Trophoblast cell (in vitro differentiated cells and primary cell): ENCODE data around the gene CLDN24.

Experiments used
- DNase-seq, 2 donors: peaks; one replicate each; pipeline ENCODE4 v3.0.0-alpha.2; 2016
- H2AFZ ChIP-seq: 2 replicates; pipeline ENCODE4 v1.6.1; 2013; ENCODE audit warnings: low read length, moderate library complexity, mild to moderate bottlenecking; ENCODE audit not compliant: insufficient read depth, poor library complexity
- H2AK5ac ChIP-seq: 2 replicates; pipeline ENCODE4 v1.6.1; 2013; ENCODE audit warnings: mild to moderate bottlenecking, low read length
- H2BK120ac ChIP-seq: 2 replicates; pipeline ENCODE4 v1.6.1; 2013; ENCODE audit warnings: low read length, mild to moderate bottlenecking, moderate library complexity; ENCODE audit not compliant: insufficient read depth, poor library complexity
- H2BK12ac ChIP-seq: 2 replicates; pipeline ENCODE4 v1.6.1; 2013; ENCODE audit warnings: mild to moderate bottlenecking, low read length, moderate library complexity
- H2BK5ac ChIP-seq: 2 replicates; pipeline ENCODE4 v1.6.1; 2013; ENCODE audit warnings: low read length, low read depth, moderate library complexity, mild to moderate bottlenecking; ENCODE audit not compliant: poor library complexity
- H3K14ac ChIP-seq: 2 replicates; pipeline ENCODE4 v1.6.1; 2013; ENCODE audit warnings: mild to moderate bottlenecking, low read length
- H3K18ac ChIP-seq: 2 replicates; pipeline ENCODE4 v1.6.1; 2013; ENCODE audit warnings: mild to moderate bottlenecking, low read length
- H3K23ac ChIP-seq: 2 replicates; pipeline ENCODE4 v1.6.1; 2013; ENCODE audit warnings: low read length
- H3K27ac ChIP-seq: 2 replicates; pipeline ENCODE4 v1.5.1; 2013; ENCODE audit warnings: low read depth, mild to moderate bottlenecking, inconsistent platforms, low read length, moderate library complexity
- H3K27me3 ChIP-seq: 2 replicates; pipeline ENCODE4 v1.6.1; 2013; ENCODE audit warnings: inconsistent platforms, mild to moderate bottlenecking, low read length, moderate library complexity; ENCODE audit not compliant: insufficient read depth
- H3K36me3 ChIP-seq, 2 experiments: 1 replicate in 1 of 2; 2 replicates in 1 of 2; pipeline ENCODE4 v1.6.1; 2013; ENCODE audit warnings: low read length in 2 of 2, mild to moderate bottlenecking in 2 of 2, moderate library complexity in 1 of 2; ENCODE audit not compliant: insufficient read depth in 2 of 2, control insufficient read depth in 1 of 2
- H3K4ac ChIP-seq: 2 replicates; pipeline ENCODE4 v1.6.1; 2013; ENCODE audit warnings: low read depth, mild to moderate bottlenecking, low read length, moderate library complexity
- H3K4me1 ChIP-seq, 2 experiments: 1 replicate in 1 of 2; 2 replicates in 1 of 2; pipeline ENCODE4 v1.6.1; 2013; ENCODE audit warnings: low read length in 2 of 2, mild to moderate bottlenecking in 2 of 2, moderate library complexity in 1 of 2; ENCODE audit not compliant: insufficient read depth in 2 of 2, control insufficient read depth in 1 of 2
- H3K4me2 ChIP-seq: 2 replicates; pipeline ENCODE4 v1.6.1; 2013; ENCODE audit warnings: inconsistent platforms, mild to moderate bottlenecking, low read length, moderate library complexity
- H3K4me3 ChIP-seq: 2 replicates; pipeline ENCODE4 v1.5.1; 2013; ENCODE audit warnings: mild to moderate bottlenecking, low read depth, low read length, inconsistent platforms
- H3K79me1 ChIP-seq: one replicate; pipeline ENCODE4 v1.6.1; 2013; ENCODE audit warnings: low read length
- H3K79me2 ChIP-seq: 2 replicates; pipeline ENCODE4 v1.6.1; 2013; ENCODE audit warnings: low read length, mild to moderate bottlenecking; ENCODE audit not compliant: control insufficient read depth, insufficient read depth, poor library complexity
- H3K9ac ChIP-seq: 2 replicates; pipeline ENCODE4 v1.6.1; 2013; ENCODE audit warnings: mild to moderate bottlenecking, low read length
- H3K9me3 ChIP-seq: 2 replicates; pipeline ENCODE4 v1.6.1; 2013; ENCODE audit warnings: low read depth, mild to moderate bottlenecking, control low read depth, inconsistent platforms, low read length; ENCODE audit not compliant: insufficient read depth
- H4K12ac ChIP-seq: 2 replicates; pipeline ENCODE4 v1.6.1; 2013; ENCODE audit warnings: low read depth, mild to moderate bottlenecking, low read length, moderate library complexity
- H4K8ac ChIP-seq: 2 replicates; pipeline ENCODE4 v1.6.1; 2013; ENCODE audit warnings: low read depth, mild to moderate bottlenecking, low read length, moderate library complexity
- H4K91ac ChIP-seq: one replicate; pipeline ENCODE4 v1.6.1; 2013; ENCODE audit warnings: low read depth, mild to moderate bottlenecking, low read length, moderate library complexity
- WGBS: extraction: QIAGEN DNeasy Blood & Tissue Kit; methylation state at CpG from one replicate; pipeline ENCODE4 v1.1.7; 2013; ENCODE audit warnings: missing lambda C conversion rate; ENCODE audit not compliant: insufficient read length, insufficient coverage; ENCODE audit errors: extremely low coverage; 5-methylcytosine and 5-hydroxymethylcytosine counted together

CLDN24 gene

DNA sequence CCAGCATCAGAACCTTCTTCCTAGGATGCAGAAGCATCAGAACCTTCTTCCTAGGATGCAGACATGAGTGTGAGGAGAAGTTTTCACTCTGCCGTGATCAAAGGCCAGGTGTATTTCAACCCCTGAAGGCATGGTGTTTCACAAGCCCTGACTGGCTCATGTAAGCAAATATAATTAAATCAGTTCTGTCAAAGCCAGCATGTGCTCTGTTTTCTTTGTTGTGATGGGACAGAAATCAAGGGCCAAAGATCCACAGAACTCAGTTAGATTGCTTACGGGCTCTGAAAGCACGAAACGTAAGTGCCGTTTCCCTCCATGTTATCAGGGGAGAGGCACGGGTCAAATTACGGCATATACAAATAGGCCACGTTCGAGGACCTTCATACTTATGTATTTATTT lies 32.0 kb upstream of the CLDN24 start:
- Histone ChIP-seq H3K23ac (no peak overlapping the region), H2BK120ac (no peak overlapping the region), H3K27ac (no peak overlapping the region), H3K79me1 (no peaks in the 10 kb centered on the region), H4K8ac (no peak overlapping the region), H3K4me3 (no peak overlapping the region), H3K27me3 (no peaks in the 10 kb centered on the region), H3K4ac (no peak overlapping the region), H2AK5ac (no peak overlapping the region), H4K12ac (no peak overlapping the region), H3K18ac (no peak overlapping the region), H4K91ac (no peak overlapping the region), H2BK12ac (no peak overlapping the region), H3K4me2 (no peak overlapping the region), H3K79me2 (no peaks in the 10 kb centered on the region), H3K9ac (no peak overlapping the region), H3K14ac (no peak overlapping the region), H2BK5ac (no peak overlapping the region), H2AFZ (no peak overlapping the region), H3K4me1 (no peaks in the 10 kb centered on the region), H3K9me3 (peaks cover 2% of the 10 kb centered on the region), H3K36me3 (no peaks in the 10 kb centered on the region)
- no CpG with 5 or more reads among the region's 9 CpGs for WGBS
- peak; percentile 8 to 58 for DNase-seq

DNA sequence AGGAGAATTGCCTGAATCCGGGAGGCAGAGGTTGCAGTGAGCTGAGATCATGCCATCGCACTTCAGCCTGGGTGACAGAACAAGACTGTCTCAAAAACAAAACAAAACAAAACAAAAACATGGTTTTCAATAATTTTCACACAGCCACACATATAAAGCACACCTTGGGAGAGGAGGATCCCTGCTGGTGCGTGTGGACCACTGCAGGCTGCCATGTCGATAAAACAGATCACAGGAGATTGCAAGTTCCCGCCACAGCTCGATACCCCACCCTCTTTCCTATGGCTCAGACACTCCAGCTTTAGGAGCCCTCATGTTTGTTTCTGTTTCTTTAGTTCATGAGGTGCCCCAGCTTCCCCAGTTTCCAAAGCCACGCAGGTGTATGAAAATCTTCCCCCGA lies 31.3 kb upstream of the CLDN24 start:
- Histone ChIP-seq H3K14ac (no peak overlapping the region), H3K4me2 (no peak overlapping the region), H4K8ac (no peak overlapping the region), H3K4me1 (no peaks in the 10 kb centered on the region), H3K23ac (no peak overlapping the region), H3K27me3 (no peaks in the 10 kb centered on the region), H2AK5ac (no peak overlapping the region), H4K91ac (no peak overlapping the region), H4K12ac (no peak overlapping the region), H3K79me1 (no peaks in the 10 kb centered on the region), H3K9me3 (peaks cover 2% of the 10 kb centered on the region), H3K79me2 (no peaks in the 10 kb centered on the region), H3K9ac (no peak overlapping the region), H2BK120ac (no peak overlapping the region), H2BK5ac (no peak overlapping the region), H3K18ac (no peak overlapping the region), H3K27ac (no peak overlapping the region), H3K4me3 (no peak overlapping the region), H3K36me3 (no peaks in the 10 kb centered on the region), H2BK12ac (no peak overlapping the region), H3K4ac (no peak overlapping the region), H2AFZ (no peak overlapping the region)
- whole genome bisulfite sequencing: no CpG with 5 or more reads among the region's 8 CpGs
- DNase-seq: peak in 1 of 2 donors; percentile 14

DNA sequence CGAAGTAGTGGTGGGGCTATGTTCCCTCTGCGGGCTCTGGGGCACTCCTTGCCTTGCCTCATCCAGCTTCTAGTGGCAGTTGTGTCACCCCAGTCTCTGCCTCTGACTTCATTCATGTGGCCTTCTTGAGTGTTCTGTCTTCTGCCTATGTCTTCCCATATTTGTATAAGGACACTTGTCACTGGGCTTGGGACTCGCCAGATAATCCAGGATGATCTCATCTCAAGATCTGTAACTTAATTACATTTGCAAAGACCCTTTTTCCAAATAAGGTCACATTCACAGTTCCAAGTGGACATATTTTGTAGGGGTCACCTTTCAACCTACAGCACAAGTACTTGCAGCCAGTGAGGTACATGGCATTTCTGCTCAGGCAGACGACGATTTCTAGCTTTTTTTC lies 30.3 kb upstream of the CLDN24 start:
- Histone ChIP-seq H4K8ac (no peak overlapping the region), H4K91ac (no peak overlapping the region), H3K9ac (no peak overlapping the region), H2BK5ac (no peak overlapping the region), H3K79me2 (no peaks in the 10 kb centered on the region), H3K4ac (no peak overlapping the region), H3K79me1 (no peaks in the 10 kb centered on the region), H3K4me1 (no peaks in the 10 kb centered on the region), H3K14ac (no peak overlapping the region), H4K12ac (no peak overlapping the region), H3K23ac (no peak overlapping the region), H2BK120ac (no peak overlapping the region), H3K18ac (no peak overlapping the region), H3K9me3 (peaks cover 2% of the 10 kb centered on the region), H2BK12ac (no peak overlapping the region), H3K27ac (no peak overlapping the region), H3K4me2 (no peak overlapping the region), H3K36me3 (no peaks in the 10 kb centered on the region), H3K27me3 (no peaks in the 10 kb centered on the region), H3K4me3 (no peak overlapping the region), H2AK5ac (no peak overlapping the region), H2AFZ (no peak overlapping the region)
- DNase-seq: no peak
- no CpG with 5 or more reads among the region's 5 CpGs for WGBS

DNA sequence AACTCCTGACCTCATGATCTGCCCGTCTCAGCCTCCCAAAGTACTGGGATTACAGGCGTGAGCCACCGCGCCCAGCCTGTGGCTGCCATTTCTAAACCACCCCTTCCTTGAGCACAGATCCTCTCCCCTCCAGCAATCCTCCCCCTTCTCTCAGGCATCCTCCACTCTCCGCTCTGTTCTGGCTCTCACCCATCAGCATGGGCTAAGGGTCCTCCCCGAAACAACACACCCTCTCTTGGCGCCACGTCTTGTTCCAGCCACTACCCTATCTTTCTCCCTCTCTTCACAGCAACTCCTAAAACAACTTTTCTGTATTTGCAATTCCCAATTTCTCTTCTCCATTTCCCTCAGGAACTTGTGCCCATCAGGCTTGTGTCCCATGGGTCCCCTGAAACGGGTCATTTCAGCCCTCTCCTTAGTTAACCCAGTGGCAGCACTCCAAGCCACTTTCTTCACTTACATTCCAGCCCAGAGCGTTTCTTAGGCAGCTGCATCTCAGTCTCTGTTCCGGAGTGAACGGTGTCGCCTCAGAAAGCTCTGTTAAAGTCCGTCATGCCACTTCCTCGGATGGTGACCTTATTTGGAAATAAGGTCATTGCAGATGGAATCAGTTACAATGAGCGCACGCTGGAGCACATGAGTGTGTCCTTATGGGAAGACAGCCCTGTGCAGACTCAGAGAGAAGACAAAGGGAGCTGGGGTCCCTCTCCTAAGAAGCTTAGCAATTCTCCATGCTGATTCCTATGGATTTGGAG lies 28.3 kb upstream of the CLDN24 start:
- no peak overlapping the region for H2BK5ac ChIP-seq
- no peak overlapping the region for H3K4me3 ChIP-seq
- H3K4me2 ChIP-seq: no peak overlapping the region
- no peak for DNase-seq
- no peak overlapping the region for H4K8ac ChIP-seq
- H2BK12ac ChIP-seq: no peak overlapping the region
- H2BK120ac ChIP-seq: no peak overlapping the region
- no peak overlapping the region for H4K12ac ChIP-seq
- H2AK5ac ChIP-seq: no peak overlapping the region
- H3K79me2 ChIP-seq: no peaks in the 10 kb centered on the region
- H2AFZ ChIP-seq: no peak overlapping the region
- H3K27ac ChIP-seq: no peak overlapping the region
- WGBS: no CpG with 5 or more reads among the region's 17 CpGs
- no peaks in the 10 kb centered on the region for H3K36me3 ChIP-seq
- no peak overlapping the region for H3K18ac ChIP-seq
- H3K9me3 ChIP-seq: no peaks in the 10 kb centered on the region
- no peaks in the 10 kb centered on the region for H3K27me3 ChIP-seq
- H4K91ac ChIP-seq: no peak overlapping the region
- H3K23ac ChIP-seq: no peak overlapping the region
- H3K79me1 ChIP-seq: no peaks in the 10 kb centered on the region
- no peak overlapping the region for H3K14ac ChIP-seq
- H3K9ac ChIP-seq: no peak overlapping the region
- no peaks in the 10 kb centered on the region for H3K4me1 ChIP-seq
- H3K4ac ChIP-seq: no peak overlapping the region
